ENCODE results near the gene WSCD2. TPM values are rescaled to one million over a fixed set of nuclear protein-coding genes. Genes with fewer than 3 reads are reported as not detected.

WSCD2 gene
- polyA plus RNA-seq, 3 donors: not detected

DNA sequence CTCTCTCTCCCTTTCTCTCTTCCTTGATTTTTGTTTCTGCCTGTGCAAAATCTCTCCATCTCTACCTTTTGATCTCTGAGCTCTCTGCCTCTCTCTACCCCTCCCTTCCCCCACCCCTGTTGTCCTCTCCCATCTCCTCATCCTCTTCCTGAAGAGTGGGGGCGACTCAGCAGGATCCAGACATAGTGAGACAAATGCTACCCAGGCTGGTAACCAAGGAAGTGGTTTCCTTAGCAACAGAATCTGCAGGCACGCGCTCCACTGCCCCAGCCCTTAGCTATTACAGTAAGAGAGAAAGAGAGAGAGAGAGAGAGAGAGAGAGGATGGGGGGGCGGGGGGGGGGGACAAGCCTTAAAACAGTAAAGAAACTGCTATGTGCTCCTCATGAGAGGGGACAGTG, 124.5 kb downstream of the WSCD2 start:
- TF ChIP-seq, protein P1, sequence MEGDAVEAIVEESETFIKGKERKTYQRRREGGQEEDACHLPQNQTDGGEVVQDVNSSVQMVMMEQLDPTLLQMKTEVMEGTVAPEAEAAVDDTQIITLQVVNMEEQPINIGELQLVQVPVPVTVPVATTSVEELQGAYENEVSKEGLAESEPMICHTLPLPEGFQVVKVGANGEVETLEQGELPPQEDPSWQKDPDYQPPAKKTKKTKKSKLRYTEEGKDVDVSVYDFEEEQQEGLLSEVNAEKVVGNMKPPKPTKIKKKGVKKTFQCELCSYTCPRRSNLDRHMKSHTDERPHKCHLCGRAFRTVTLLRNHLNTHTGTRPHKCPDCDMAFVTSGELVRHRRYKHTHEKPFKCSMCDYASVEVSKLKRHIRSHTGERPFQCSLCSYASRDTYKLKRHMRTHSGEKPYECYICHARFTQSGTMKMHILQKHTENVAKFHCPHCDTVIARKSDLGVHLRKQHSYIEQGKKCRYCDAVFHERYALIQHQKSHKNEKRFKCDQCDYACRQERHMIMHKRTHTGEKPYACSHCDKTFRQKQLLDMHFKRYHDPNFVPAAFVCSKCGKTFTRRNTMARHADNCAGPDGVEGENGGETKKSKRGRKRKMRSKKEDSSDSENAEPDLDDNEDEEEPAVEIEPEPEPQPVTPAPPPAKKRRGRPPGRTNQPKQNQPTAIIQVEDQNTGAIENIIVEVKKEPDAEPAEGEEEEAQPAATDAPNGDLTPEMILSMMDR (IDR thresholded peaks at IDR 0.05): no peak

DNA sequence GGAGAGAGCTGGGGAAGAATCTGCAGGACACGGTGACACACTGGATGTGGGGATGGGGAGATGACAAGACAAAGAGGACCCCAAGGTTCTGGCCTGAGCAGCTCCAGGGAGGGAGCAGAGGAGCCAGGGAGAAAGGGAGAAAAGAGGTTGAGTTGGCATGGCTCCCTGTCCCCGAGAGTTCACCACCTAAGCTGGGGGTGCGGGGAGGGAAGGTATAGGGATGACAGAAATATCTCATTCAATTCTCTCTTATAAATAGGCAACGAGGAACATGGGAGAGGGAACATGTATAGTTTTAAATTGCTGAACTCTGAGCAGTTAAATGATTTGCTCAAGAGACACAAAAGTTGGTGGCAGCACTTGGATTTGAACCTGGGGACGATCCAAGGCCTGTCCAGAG, 124.9 kb downstream of the WSCD2 start:
- Mint-ChIP-seq H3K4me3 (no peak overlapping the region), H3K27ac (peak overlapping the region in 1 of 7 donors; percentile 18), H3K27me3 (ENCODE audit: low read depth in 3 of 3) (peaks cover 10 to 30% (median 12%) of the 10 kb centered on the region in 3 donors), H3K9me3 (peaks cover 0 to 2% (median 0%) of the 10 kb centered on the region in 7 donors), H3K36me3 (no peaks in the 10 kb centered on the region), H3K4me1 (peaks cover 11% of the 10 kb centered on the region)
- no peak overlapping the region for H2AFZ ChIP-seq (ENCODE audit: insufficient read depth, low read depth, low read length, poor library complexity, severe bottlenecking)
- no peak overlapping the region for H3K27ac ChIP-seq (ENCODE audit: low read depth in 1 of 2, low read length in 2 of 2)
- H3K36me3 ChIP-seq (replicated peaks in 1 of 2; ENCODE audit: control insufficient read depth in 1 of 2, insufficient read depth in 2 of 2, low read length in 2 of 2): no peaks in the 10 kb centered on the region
- peaks cover 5 to 7% of the 10 kb centered on the region in 2 donors for H3K4me1 ChIP-seq (ENCODE audit: control insufficient read depth in 1 of 2, insufficient read depth in 2 of 2, low read length in 2 of 2)
- H3K4me2 ChIP-seq (replicated peaks; ENCODE audit: extremely low read depth, low read length, poor library complexity, severe bottlenecking): no peak overlapping the region
- no peak overlapping the region for H3K4me3 ChIP-seq (replicated peaks in 1 of 3; ENCODE audit: low read depth in 2 of 3, low read length in 3 of 3)
- intact Hi-C loops (cut with micrococcal nuclease): no loop called here
- no peak for DNase-seq
- H3K9me3 ChIP-seq (replicated peaks in 1 of 2; ENCODE audit: control insufficient read depth in 1 of 2, insufficient read depth in 1 of 2, low read length in 2 of 2): no peaks in the 10 kb centered on the region
- TF ChIP-seq, protein P1 (IDR thresholded peaks at IDR 0.05): no peak
- H3K27me3 ChIP-seq (ENCODE audit: control insufficient read depth in 2 of 2, insufficient read depth in 2 of 2, low read length in 2 of 2): peaks cover 0 to 3% of the 10 kb centered on the region in 2 donors
- H3K9ac ChIP-seq (ENCODE audit: insufficient read depth, low read length, poor library complexity, severe bottlenecking): no peak overlapping the region
- 51% methylated on average over 2 of the region's 5 CpGs for WGBS (ENCODE audit: insufficient coverage)
- H3K79me2 ChIP-seq (ENCODE audit: insufficient read depth, low read length): no peaks in the 10 kb centered on the region
- H4K20me1 ChIP-seq (ENCODE audit: insufficient read depth, low read length): no peaks in the 10 kb centered on the region

More for the DNA sequence above, 124.5 kb downstream of the WSCD2 start:
- Histone ChIP-seq H4K20me1 (ENCODE audit: insufficient read depth, low read length) (no peaks in the 10 kb centered on the region), H2AFZ (ENCODE audit: insufficient read depth, low read depth, low read length, poor library complexity, severe bottlenecking) (no peak overlapping the region), H3K27ac (ENCODE audit: low read depth in 1 of 2, low read length in 2 of 2) (no peak overlapping the region), H3K27me3 (ENCODE audit: control insufficient read depth in 2 of 2, insufficient read depth in 2 of 2, low read length in 2 of 2) (peaks cover 0 to 3% of the 10 kb centered on the region in 2 donors), H3K36me3 (replicated peaks in 1 of 2; ENCODE audit: control insufficient read depth in 1 of 2, insufficient read depth in 2 of 2, low read length in 2 of 2) (no peaks in the 10 kb centered on the region), H3K79me2 (ENCODE audit: insufficient read depth, low read length) (no peaks in the 10 kb centered on the region), H3K4me3 (replicated peaks in 1 of 3; ENCODE audit: low read depth in 2 of 3, low read length in 3 of 3) (no peak overlapping the region), H3K4me1 (ENCODE audit: control insufficient read depth in 1 of 2, insufficient read depth in 2 of 2, low read length in 2 of 2) (peaks cover 5 to 7% of the 10 kb centered on the region in 2 donors), H3K9ac (ENCODE audit: insufficient read depth, low read length, poor library complexity, severe bottlenecking) (no peak overlapping the region), H3K4me2 (replicated peaks; ENCODE audit: extremely low read depth, low read length, poor library complexity, severe bottlenecking) (no peak overlapping the region), H3K9me3 (replicated peaks in 1 of 2; ENCODE audit: control insufficient read depth in 1 of 2, insufficient read depth in 1 of 2, low read length in 2 of 2) (no peaks in the 10 kb centered on the region)
- DNase-seq: peak in 1 of 3 donors; percentile 31
- Mint-ChIP-seq H3K4me1 (peaks cover 11% of the 10 kb centered on the region), H3K27me3 (ENCODE audit: low read depth in 3 of 3) (peaks cover 10 to 28% (median 13%) of the 10 kb centered on the region in 3 donors), H3K9me3 (peaks cover 0 to 2% (median 0%) of the 10 kb centered on the region in 7 donors), H3K36me3 (no peaks in the 10 kb centered on the region), H3K4me3 (peak overlapping the region in 1 of 2 donors; percentile 71), H3K27ac (no peak overlapping the region)
- intact Hi-C loops (cut with micrococcal nuclease): no loop called here
- no CpG with 5 or more reads among the region's 4 CpGs for WGBS (ENCODE audit: insufficient coverage)
